Lower leg skin (tissue), 3 donors: ENCODE measurements around the gene PACS1.

Experiments used
- CTCF ChIP-seq, 3 donors: fragments of 450-650 bp; IDR thresholded peaks; one replicate each; pipeline ENCODE4 v1.5.1; 2016; ENCODE audit warnings: antibody characterized with exemption in 3 of 3, mild to moderate bottlenecking in 3 of 3, moderate library complexity in 2 of 3
- POLR2A ChIP-seq, 2 donors: fragments of 450-650 bp; IDR thresholded peaks; one replicate each; pipeline ENCODE4 v1.6.1; 2016 to 2017; ENCODE audit warnings: antibody characterized with exemption in 2 of 2, mild to moderate bottlenecking in 1 of 2, moderate library complexity in 1 of 2

GRCh38 chr11:66176650-66177049 is 106.6 kb downstream of the PACS1 start:
- TF ChIP-seq CTCF (IDR thresholded peaks at IDR 0.05), result no peak
- no peak for TF ChIP-seq POLR2A (IDR thresholded peaks at IDR 0.05)
